ENCODE data around the gene GOLGA6B. TPM values are rescaled to one million over a fixed set of nuclear protein-coding genes. Genes with fewer than 3 reads are reported as not detected.
"Not testable (repeated sequence)": the region's sequence is repeated elsewhere in the genome, so short reads cannot be mapped to it uniquely, and the experiment has no call there.

The GOLGA6B gene
- total and polyA plus RNA-seq, 7 donors = 0.04 TPM; not detected in 6

DNA sequence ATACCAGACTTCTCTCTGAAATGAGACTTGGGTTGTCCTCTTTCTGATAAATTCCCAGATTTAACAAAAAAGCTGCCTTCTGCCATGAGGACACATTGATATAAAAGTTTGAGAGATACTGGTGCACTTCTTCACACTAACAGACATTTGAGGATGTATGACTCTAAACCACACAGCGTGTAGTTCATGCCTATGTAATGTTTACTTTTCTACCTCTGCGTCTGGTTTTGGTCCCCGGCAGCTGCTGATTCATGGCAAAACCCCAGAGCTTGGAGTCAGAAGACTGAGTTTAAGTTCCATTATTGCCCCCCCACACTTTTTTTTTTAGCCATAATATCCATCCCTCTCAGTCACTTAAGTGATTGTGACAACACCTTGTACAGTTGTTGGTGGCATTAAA, 1.5 kb downstream of the GOLGA6B start:
- H3K4me1 ChIP-seq; H3K27me3 ChIP-seq (ENCODE audit: insufficient read depth in 3 of 3, low read length in 2 of 3); H3K9me3 ChIP-seq; H3K4me3 ChIP-seq; ATAC-seq; H3K36me3 ChIP-seq (ENCODE audit: insufficient read depth in 1 of 2, low read depth in 1 of 2); intact Hi-C loops (cut with DNase I); H3K27ac ChIP-seq; DNase-seq: not testable (repeated sequence)
- no CpG with 5 or more reads among the region's 3 CpGs for WGBS, 3 donors

- H3K4me3 ChIP-seq; H3K36me3 ChIP-seq (ENCODE audit: insufficient read depth in 1 of 2, low read depth in 1 of 2); H3K9me3 ChIP-seq; intact Hi-C loops (cut with DNase I); DNase-seq; ATAC-seq; H3K4me1 ChIP-seq; H3K27me3 ChIP-seq (ENCODE audit: insufficient read depth in 3 of 3, low read length in 2 of 3); H3K27ac ChIP-seq: not testable (repeated sequence)
- WGBS, 3 donors = 77 to 80% (median 78%) methylated on average over 8 of the region's 10 CpGs
Measured at GRCh38 chr15:72661081-72661480, 6.6 kb downstream of the GOLGA6B start.

DNA sequence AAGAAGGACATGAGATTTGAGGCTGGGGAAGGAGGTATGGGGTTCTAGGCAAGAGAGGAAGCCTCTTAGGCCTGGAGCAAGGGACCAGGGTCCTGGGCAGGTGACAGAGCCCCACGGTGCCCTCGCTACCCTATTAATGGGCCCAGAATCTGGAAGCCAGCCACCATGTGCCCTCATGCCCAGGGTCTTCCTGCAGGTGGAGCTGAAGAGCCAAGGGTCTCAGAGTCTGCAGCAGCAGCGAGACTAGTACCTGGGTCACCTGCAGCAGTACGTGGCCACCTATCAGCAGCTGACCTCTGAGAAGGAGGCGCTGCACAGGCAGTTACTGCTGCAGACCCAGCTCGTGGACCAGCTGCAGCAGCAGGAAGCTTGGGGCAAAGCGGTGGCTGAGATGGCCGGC, 9.4 kb downstream of the GOLGA6B start:
- H3K4me3 ChIP-seq; intact Hi-C loops (cut with DNase I); DNase-seq; H3K36me3 ChIP-seq (ENCODE audit: insufficient read depth in 1 of 2, low read depth in 1 of 2); H3K4me1 ChIP-seq; H3K9me3 ChIP-seq; H3K27ac ChIP-seq; H3K27me3 ChIP-seq (ENCODE audit: insufficient read depth in 3 of 3, low read length in 2 of 3); ATAC-seq: not testable (repeated sequence)
- no CpG with 5 or more reads among the region's 8 CpGs for WGBS, 3 donors

DNA sequence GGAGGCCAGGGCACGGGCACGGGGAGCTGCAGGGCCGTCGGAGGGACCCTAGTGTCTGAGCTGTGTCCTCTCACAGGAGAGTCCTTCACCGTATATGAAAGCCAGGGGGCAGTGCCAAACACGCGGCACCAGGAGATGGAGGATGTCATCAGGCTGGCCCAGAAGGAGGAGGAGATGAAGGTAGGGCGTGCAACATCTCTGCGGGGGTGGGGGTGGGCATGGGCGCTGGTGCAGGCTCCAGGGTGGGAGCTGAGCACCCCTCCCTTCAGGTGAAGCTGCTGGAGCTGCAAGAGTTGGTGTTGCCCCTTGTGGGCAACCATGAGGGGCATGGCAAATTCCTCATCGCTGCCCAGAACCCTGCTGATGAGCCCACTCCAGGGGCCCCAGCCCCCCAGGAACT, 11.2 kb downstream of the GOLGA6B start:
- H3K9me3 ChIP-seq; intact Hi-C loops (cut with DNase I); H3K4me3 ChIP-seq; H3K4me1 ChIP-seq; DNase-seq; H3K27ac ChIP-seq; H3K27me3 ChIP-seq (ENCODE audit: insufficient read depth in 3 of 3, low read length in 2 of 3); ATAC-seq; H3K36me3 ChIP-seq (ENCODE audit: insufficient read depth in 1 of 2, low read depth in 1 of 2): not testable (repeated sequence)
- 63 to 80% (median 73%) methylated on average over 3 to 5 of the region's 11 CpGs for WGBS, 3 donors

- intact Hi-C loops (cut with DNase I) = loop anchor here in 1 of 2 donors (5.0 kb wide), 1 partner anchor 73 kb away; no protein-coding TSS in a partner anchor
- ATAC-seq = not testable (repeated sequence)
Measured at GRCh38 chr15:72669803-72670202, 15.3 kb downstream of the GOLGA6B start.

GRCh38 chr15:72670656-72671352, 16.3 kb downstream of the GOLGA6B start:
- not testable (repeated sequence) for H3K9me3 ChIP-seq; H3K27ac ChIP-seq; H3K36me3 ChIP-seq (ENCODE audit: insufficient read depth in 1 of 2, low read depth in 1 of 2); H3K27me3 ChIP-seq (ENCODE audit: insufficient read depth in 3 of 3, low read length in 2 of 3); H3K4me1 ChIP-seq
- intact Hi-C loops (cut with DNase I) = loop anchor here in 1 of 2 donors (5.0 kb wide), 1 partner anchor 74 kb away; no protein-coding TSS in a partner anchor
- 6 to 7% (median 7%) methylated on average over 8 of the region's 8 CpGs for WGBS, 3 donors
- peak; percentile 60 for TF ChIP-seq CTCF (IDR thresholded peaks at IDR 0.05)
- peak; percentile 98 to 100 (median 99) for ATAC-seq
- peak; percentile 74 to 87 for DNase-seq
- peak overlapping the region; percentile 45 for H3K4me3 ChIP-seq

More at GRCh38 chr15:72669803-72670202, 15.3 kb downstream of the GOLGA6B start:
- H3K9me3 ChIP-seq; H3K4me1 ChIP-seq; H3K4me3 ChIP-seq; H3K27me3 ChIP-seq (ENCODE audit: insufficient read depth in 3 of 3, low read length in 2 of 3); H3K27ac ChIP-seq; DNase-seq; H3K36me3 ChIP-seq (ENCODE audit: insufficient read depth in 1 of 2, low read depth in 1 of 2): not testable (repeated sequence)
- 87 to 93% (median 90%) methylated on average over 2 to 5 of the region's 6 CpGs for WGBS, 3 donors

GRCh38 chr15:72671525-72671924, 17.0 kb downstream of the GOLGA6B start:
- no peaks in the 10 kb centered on the region for H3K36me3 ChIP-seq (ENCODE audit: insufficient read depth in 1 of 2, low read depth in 1 of 2)
- no peak for TF ChIP-seq CTCF (IDR thresholded peaks at IDR 0.05)
- no peak for DNase-seq
- intact Hi-C loops (cut with DNase I) = loop anchor here in 1 of 2 donors (5.0 kb wide), 1 partner anchor 74 kb away; no protein-coding TSS in a partner anchor
- WGBS, 3 donors = 19 to 24% (median 23%) methylated on average over 3 of the region's 3 CpGs
- H3K4me3 ChIP-seq = no peak overlapping the region
- H3K9me3 ChIP-seq = no peaks in the 10 kb centered on the region
- no peaks in the 10 kb centered on the region for H3K4me1 ChIP-seq
- no peaks in the 10 kb centered on the region for H3K27me3 ChIP-seq (ENCODE audit: insufficient read depth in 3 of 3, low read length in 2 of 3)
- H3K27ac ChIP-seq = no peak overlapping the region
- no peak for ATAC-seq
